SH-SY5Y (cell line): Measurements from ENCODE around the gene CBX4.

Experiments
- GATA2 ChIP-seq: IDR thresholded peaks from 2 replicates; pipeline ENCODE4 v1.6.1; 2011; ENCODE audit warnings: mild to moderate bottlenecking, low read depth, low read length
- GATA3 ChIP-seq: IDR thresholded peaks from 2 replicates; pipeline ENCODE4 v1.6.1; 2011; ENCODE audit warnings: low read depth, mild to moderate bottlenecking, low read length, moderate library complexity

GRCh38 chr17:79855331-79856124 lies 16.3 kb upstream of the CBX4 start:
- no peak for TF ChIP-seq GATA2
- no peak for TF ChIP-seq GATA3
